SKM-1 treated with dmso at 0.1 percent for 144 hours (cell line): ENCODE results near the gene RAB32.
"Not testable (repeated sequence)": the region's sequence is repeated elsewhere in the genome, so short reads cannot be mapped to it uniquely, and the experiment has no call there.

ENCODE experiments used
- DNase-seq: peaks from one replicate; lab custom pipeline; 2025; ENCODE audit not compliant: unreplicated experiment; lab: John Stamatoyannopoulos, UW

The RAB32 gene

DNA sequence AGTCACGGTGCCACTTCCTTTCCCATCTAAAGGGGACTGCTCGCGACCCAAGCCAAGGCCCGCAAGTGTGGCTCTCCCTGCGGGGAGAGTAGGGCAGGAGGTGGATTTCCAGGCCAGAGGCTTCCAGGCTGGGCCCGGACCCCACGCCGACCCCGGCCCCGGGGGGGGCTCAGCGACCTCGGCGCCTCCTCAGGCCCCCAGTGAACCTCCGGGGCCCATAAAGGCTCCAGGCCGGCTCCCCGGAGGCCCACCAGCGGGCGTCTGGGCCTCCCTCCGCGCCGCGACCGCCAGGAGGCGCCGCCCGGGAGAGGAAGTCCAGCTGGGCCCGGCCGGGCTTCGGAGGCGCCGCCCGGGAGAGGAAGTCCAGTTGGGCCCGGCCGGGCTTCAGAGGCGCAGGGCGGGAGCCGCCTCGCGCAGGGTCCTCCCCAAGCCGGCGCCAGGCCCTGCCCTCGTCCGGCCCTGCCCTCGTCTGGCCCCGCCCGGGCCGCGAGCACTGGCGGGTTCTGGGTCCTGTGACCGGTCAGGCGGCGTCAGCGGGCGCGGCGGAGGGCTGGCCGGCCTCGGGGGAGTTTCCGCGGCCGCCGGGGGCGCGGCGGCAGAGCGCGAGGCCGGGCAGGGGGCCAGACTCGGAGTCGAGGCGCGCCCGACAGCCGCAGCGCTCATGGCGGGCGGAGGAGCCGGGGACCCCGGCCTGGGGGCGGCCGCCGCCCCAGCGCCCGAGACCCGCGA, at the start of gene RAB32:
TSS of gene RAB32 (plus strand) at position 623 of the 729 bp plus-strand sequence. CDS start at position 662, 39 bp downstream.
- peak; percentile 90 for DNase-seq

DNA sequence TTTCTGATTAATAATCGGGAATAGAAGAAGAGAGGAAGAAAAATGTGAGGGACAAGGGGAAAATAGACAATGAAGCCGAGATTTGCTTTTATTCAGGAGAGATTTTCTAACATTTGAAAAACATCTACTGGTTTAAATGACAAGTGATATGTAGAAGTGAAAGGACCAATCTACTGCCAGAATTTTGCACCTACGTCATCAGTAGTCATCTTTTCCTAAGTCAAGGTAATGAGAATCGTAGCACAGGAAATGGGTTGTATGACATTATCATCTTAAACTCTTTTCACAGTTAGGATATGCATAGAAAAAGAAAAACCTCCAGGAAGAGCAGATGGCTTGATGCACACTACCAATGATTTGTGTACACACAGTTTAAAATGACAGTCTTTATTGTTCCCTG, 45.3 kb upstream of the RAB32 start:
- no peak for DNase-seq

DNA sequence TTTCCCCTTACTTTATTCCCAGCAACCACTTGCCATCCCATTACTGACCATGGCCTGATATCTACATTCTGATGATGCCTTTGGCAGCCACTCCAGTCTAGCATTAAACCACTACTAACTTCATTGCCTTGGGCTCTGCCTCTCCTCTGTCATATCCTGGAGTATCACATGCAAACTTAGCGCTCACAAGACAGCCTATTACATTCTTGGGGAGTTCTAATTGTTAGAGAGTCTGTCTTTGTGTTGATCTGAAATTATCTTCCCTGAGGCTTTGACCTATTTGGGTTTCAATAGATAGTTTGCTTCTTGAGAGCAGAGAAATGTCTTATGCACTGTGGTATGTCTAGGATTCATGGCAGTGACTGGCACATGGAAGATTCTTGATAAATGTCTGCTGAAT, 40.5 kb upstream of the RAB32 start:
- DNase-seq, result no peak

DNA sequence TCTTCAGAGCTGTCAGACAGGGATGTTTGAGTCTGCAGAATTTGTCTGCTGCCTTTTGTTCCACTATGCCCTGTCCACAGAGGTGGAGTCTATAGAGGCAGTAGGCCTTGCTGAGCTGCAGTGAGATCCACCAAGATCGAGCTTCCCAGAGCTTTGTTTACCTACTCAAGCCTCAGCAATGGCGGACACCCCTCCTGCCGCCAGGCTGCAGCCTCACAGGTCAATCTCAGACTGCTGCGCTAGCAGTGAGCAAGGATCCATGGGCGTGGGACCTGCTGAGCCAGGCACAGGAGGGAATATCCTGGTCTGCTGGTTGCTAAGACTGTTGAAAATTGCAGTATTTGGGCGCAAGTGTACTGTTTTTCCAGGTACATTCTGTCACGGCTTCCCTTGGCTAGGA, 28.4 kb upstream of the RAB32 start:
- DNase-seq, result no peak

DNA sequence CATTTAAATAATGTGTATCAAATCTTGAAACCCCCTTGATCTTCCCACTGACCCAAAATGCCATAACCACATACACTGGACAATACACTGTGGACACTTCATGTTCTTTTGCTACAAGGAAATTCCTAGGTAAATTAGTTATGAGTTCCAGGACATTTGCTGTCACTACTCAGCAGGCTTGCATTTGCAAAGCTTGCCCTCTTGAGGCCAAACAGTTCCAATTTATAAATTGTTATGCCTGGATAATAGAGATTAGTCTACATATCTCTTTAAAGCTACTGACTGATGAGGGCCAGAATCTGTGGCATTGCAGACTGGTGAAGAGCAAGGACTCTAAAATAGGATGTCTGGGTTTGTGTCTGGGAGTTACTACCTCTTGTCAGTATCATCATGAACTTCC, 17.4 kb upstream of the RAB32 start:
- no peak for DNase-seq

DNA sequence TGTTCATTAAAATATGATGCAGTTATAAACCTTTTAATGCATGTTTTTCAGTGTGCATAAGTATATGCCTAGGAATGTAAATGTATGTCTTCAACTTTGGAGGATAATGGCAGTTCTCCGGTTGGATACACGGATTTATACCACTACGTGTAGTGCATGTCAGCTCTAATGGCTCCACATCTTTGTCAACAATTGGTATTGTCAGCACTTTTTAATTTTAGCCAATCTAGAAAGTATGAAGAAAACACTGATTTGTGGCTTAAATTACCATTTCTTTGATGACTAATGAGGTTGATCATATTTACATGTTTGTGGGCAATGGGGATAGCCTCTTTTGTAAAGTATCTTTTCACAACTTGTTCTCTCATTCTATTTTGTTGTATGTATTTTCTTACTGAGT, 10.9 kb upstream of the RAB32 start:
- no peak for DNase-seq

DNA sequence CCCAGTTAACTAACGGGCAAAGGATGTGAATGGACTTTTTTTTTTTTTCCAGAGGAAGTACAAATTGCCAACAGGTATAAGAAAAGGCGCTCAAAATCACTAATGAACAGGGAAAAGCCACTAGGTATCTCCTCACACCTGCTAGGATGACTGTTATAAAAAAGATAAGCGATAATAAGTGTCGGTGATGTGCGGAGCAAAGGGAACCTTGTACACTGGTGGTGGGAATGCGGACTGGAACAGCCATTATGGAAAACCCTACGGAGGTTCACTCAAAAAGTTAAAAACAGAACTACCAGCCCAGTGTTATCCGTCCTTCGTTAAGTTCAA, 787 bp upstream of the RAB32 start:
- DNase-seq, result no peak

DNA sequence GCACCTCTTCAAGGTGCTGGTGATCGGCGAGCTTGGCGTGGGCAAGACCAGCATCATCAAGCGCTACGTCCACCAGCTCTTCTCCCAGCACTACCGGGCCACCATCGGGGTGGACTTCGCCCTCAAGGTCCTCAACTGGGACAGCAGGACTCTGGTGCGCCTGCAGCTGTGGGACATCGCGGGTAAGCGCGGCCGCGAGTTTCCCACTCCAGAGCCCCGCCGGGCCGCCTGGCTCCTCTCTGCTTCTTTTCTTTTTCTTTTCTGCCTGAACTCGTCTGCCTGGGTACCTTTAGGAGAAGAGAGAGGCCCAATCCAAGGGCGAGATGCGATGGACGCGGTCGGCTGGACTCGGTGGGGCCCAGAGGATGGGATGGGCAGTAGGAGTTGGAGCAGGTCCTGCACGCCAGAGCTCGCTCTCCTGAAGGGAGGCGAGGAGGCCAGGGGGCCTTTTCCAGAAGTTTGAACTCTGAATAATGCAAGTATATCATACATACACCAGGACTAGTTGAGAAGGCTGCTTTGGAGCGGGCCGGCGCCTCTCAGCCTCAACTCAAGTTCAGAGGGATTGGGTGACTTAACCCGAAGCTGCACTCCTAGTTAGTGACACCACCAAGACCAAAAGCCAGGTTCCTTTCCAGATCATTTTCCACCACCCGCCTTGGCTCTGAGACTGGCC, 445 bp downstream of the RAB32 start:
- no peak for DNase-seq

DNA sequence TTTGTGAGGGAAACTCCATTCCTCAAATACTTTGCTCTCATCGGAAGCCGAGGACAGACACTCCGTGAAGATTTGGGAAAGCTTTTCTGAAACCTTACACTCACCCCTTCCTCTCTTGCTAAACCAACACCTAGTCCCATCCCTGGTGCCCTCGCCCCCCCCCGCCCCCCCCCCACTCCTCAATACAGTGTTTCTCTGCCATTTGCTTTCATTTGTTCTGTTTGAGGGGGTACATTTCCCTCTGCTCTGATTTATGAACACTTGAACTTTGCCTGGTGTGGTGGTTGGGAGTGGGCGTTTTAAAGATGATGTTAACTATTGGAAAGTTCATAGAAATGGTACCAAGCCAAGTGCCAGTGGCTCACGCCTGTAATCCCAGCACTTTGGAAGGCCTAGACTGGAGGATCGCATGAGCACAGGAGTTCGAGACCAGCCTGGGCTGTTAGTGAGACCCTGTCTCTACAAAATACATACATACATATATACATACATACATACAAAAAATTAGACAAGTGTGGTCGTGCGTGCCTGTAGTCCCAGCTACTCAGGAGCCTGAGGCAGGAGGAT, 1.1 kb downstream of the RAB32 start:
- no peak for DNase-seq

DNA sequence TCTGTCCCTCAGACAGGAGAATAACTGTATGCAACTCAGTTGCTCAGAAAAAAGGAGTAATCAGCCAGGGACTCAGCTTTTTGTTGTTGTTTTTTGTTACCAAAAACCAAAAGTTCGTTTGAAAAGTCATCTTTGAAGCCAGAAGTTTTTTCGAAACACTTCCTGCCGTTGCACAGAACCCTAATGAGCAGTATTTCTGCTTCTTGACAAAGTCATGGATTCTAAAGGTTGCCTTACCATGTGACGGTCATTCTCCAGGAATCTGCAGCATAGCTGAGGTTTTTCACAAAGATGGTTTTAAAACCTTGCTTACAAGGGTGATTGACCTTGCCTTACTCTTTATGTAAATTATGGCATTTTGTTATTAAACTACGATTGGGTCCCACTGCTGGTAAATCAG, 1.9 kb downstream of the RAB32 start:
- peak; percentile 23 for DNase-seq

DNA sequence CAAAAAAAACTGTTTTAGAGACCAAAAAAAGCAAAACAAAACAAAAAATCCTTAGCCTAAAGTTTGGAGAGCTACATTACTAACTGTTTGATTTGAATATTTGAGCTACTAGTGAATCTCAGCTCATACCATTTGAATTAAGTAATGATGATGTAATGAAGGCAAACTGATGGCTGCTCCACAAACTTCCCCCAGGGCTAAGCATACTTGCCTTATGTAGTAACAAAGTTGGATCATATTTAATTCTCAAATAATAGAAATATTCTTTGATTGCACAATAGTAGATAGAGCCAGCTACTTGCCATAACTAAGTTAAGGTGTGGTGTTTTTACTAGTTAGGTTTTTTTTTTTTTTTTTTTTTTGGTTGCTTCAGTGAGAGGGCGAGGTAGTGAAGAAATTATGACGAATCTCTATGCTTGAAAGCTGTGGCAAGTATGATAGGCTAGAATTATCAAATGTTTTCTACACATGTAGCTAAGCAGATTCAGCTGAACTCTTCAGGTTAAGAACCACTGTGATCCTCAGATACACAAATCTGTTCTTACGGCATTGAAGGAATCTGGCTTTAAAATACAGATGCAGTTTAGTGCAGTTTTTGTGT, 2.9 kb downstream of the RAB32 start:
- no peak for DNase-seq

DNA sequence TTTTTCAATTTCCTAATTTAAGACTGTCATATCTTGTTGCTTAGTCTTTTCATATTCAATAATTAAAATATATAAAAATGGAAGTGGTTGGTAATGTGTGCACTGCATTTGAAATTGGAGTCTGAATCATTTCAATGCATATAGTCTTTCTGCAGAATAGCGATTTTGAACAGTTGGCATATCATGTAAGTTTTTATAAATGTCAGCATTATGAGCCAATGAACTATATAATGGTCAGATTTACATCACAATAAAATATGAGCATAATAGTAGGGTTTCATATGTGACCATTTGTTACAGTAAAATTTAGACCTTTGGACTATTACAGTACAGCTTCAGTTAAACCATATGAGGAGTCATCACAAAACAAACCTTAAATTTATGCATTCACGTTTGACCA, 4.3 kb downstream of the RAB32 start:
- DNase-seq, result no peak

DNA sequence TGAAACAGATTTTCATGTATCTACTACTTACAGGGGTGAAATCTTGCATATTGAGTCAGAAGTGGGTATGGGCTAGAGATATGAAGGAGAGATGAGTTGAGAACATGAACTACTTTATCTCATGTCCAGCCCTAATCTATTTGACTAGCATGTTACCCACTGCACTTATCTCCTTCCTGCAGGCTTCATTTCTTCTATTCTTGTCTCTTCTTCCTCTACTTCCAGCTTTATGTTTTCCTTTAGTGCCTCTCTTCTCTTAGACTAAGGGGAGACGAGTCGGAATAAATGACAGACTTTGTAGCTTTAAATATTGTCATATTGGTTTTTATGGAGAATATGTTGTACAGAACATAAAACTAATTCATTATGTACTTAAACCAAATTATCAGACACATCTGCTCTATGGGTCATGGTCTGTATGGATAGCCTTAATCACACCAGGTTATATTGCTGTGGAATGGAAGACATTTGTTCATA, 5.3 kb downstream of the RAB32 start:
- no peak for DNase-seq

DNA sequence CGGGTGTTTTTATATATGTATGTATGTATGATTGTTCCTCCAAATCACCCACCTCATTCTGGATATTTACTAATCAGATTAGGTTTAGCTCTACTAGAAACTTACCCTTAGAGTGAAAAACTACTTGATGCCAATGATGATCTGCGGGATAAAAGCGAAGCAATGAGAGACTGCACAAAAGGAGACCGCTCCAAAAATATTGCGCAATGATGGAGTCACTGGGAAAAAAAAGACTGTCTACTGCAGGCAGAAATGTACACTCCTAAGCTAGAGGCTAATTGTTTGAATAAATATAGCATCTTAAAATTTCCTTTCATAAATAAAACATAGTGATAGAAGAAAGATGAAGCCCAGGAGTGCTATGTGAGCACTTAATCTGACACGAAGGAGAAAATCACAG, 7.3 kb downstream of the RAB32 start:
- no peak for DNase-seq

DNA sequence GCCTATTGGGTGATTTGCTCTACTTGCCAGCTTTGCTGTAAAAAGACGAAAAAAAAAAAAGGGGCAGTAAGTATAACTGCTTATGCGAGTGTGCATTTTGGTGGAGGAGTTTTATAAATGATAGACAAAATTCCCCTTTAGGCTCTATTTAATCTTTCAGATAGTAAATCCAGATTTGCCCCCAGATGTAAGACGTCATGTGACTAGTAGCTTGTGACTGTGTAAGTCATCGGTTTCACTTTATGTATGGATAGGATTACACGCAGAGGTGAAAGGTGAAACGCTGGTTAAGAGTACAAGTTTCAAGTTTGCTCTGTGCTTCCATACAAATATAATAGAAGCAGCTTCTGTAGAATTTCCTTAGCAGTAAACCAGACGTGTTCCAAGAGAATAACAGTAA, 7.9 kb downstream of the RAB32 start:
- no peak for DNase-seq

DNA sequence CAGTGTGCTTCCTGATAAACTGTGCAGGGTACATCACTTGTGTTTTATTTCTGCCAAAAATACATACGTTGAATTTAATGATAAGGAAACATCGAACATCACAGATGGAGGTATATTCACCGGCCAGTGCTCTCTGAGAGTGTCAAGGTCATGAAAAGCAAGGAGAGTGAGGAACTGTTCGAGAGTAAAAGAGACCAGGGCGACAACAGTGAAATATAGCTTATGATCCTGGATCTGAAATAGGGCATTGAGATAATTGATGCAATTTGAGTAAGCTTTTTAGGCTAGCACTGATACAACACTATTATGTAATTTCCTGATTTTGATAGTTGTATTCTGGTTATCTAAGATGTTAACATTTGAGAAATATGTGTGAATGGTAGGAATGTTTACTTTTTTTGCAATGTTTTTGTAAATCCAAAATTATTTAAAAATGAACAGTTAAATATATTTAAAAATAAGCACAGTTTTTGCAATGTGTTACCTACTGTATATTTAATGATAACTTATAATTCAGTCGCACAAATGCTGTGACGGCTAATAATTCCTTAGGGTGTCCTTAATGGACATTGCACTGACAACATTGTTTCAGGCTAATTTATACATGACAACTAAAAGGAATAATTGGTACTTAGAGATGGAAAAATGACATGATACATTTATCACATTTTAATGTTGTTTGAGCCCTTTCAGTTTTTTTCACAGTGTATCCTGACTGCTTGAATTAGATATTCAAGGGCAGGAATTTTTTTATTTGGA, 9.9 kb downstream of the RAB32 start:
- DNase-seq, result no peak

DNA sequence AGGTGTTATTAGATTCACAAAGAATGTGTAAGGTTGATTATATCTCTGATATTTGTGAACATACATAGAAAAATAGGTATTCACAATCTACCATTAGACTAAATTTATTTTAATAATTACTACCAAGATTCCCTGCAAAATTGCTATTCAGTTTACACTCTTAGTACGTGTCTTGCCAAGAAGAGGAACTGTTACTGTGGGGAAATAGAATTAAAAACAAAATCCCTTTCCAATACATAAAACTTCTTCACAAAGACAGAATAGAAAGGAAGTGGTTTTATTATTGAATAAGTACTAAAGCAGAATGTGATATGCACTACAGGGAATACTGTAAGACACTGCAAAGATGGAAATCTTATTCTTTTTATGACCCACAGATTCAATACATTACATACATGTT, 17.0 kb downstream of the RAB32 start:
- DNase-seq, result no peak

DNA sequence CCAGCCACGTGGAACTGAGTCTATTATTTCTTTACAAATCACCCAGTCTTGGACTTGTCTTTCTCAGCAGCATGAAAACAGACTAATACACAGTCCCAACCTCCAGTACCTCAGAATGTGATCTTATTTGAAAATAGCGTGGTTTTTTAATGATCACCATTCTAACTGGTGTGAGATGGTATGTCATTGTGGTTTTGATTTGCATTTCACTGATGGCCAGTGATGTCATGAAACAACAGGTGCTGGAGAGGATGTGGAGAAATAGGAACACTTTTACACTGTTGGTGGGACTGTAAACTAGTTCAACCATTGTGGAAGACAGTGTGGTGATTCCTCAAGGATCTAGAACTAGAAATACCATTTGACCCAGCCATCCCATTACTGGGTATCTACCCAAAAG, 23.0 kb downstream of the RAB32 start:
- not testable (repeated sequence) for DNase-seq

DNA sequence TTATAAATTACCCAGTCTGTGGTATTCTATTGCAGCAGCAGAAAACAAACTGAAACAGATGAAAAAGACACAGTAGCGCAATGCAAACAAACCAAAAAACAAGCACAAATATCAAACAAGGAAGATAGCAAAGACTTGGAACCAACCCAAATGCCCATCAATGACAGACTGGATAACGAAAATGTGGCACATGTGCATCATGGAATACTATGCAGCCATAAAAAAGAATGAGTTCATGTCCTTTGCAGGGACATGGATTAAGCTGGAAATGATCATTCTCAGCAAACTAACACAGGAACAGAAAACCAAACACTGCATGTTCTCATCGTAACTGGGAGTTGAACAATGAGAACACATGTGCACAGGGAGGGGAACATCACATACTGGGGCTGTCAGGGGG, 25.0 kb downstream of the RAB32 start:
- DNase-seq, result not testable (repeated sequence)

DNA sequence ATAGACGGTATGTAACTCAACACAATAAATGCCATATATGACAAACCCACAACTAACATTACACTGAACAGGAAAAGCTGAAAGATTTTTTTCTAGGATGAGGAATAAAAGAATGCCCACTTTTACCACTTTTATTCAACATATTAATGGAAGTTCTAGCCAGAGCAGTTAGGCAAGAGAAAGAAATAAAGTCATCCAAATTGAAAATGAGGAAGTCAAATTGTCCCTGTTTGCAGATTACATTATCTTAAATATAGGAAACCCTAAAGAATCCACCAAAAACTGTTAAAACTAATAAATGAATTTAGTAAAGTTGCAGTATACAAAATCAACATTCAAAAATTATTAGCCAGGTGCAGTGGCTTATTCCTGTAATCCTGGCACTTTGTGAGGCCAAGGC, 30.6 kb downstream of the RAB32 start:
- DNase-seq, result no peak

DNA sequence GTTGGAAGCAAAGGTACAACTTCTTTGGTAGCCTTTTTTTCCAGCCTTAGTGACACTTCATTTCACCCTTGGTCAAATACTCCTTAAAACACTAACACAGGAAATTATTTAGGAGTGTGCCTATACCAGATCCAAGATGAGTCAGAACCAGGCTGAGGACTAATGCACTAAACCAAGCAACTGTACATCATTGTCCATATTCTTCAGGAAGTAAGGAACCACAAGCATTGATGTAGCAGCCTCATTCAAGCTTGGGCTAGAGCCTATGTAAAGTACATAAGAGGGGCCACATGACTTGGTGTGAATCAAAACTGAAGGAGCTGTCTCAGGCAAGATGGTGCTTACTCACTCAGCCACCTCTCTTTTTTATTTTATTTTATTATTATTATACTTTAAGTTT, 34.4 kb downstream of the RAB32 start:
- DNase-seq, result no peak
